ENCODE measurements around the gene DDX10.

Gene DDX10

GRCh38 chr11:108934696-108935095 lies 269.8 kb downstream of the DDX10 start:
- H3K4me3 ChIP-seq (ENCODE audit: low read depth, low read length): no peak overlapping the region
- no peak for DNase-seq (ENCODE audit: low read depth)
- TF ChIP-seq CTCF (IDR thresholded peaks at IDR 0.05; ENCODE audit: insufficient read depth, low read depth, low read length, missing control alignments): no peak

DNA sequence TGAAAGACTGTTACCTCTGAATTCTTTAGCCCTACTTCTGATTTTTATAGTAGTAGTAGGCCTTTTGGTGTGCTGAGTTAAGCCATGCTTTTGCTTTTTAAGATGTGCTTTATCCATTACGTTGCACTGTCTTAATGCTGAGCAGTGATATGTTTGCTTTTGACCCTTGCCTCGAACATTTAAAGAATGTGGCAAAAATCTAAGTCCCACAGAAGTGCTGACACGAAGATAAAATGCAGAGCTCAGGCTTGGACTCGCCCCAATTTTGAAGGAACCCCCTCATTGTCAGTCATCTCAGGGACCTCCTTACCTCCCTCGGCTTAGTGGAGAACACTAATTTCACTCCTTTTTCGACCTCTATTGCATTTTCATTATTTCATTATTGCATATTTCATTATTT lies 272.9 kb downstream of the DDX10 start:
- H3K4me3 ChIP-seq (ENCODE audit: low read depth, low read length): no peak overlapping the region
- no peak for DNase-seq (ENCODE audit: low read depth)
- no peak for TF ChIP-seq CTCF (IDR thresholded peaks at IDR 0.05; ENCODE audit: insufficient read depth, low read depth, low read length, missing control alignments)

GRCh38 chr11:108938604-108939003 lies 273.7 kb downstream of the DDX10 start:
- no peak for DNase-seq (ENCODE audit: low read depth)
- H3K4me3 ChIP-seq (ENCODE audit: low read depth, low read length): no peak overlapping the region
- TF ChIP-seq CTCF (IDR thresholded peaks at IDR 0.05; ENCODE audit: insufficient read depth, low read depth, low read length, missing control alignments): no peak

- DNase-seq (ENCODE audit: low read depth): no peak
Measured at GRCh38 chr11:108939135-108939534, 274.3 kb downstream of the DDX10 start.

GRCh38 chr11:108943853-108944252 lies 279.0 kb downstream of the DDX10 start:
- H3K4me3 ChIP-seq (ENCODE audit: low read depth, low read length): no peak overlapping the region
- no peak for TF ChIP-seq CTCF (IDR thresholded peaks at IDR 0.05; ENCODE audit: insufficient read depth, low read depth, low read length, missing control alignments)
- no peak for DNase-seq (ENCODE audit: low read depth)

More at GRCh38 chr11:108939135-108939534, 274.3 kb downstream of the DDX10 start:
- TF ChIP-seq CTCF (IDR thresholded peaks at IDR 0.05; ENCODE audit: insufficient read depth, low read depth, low read length, missing control alignments): no peak
- no peak overlapping the region for H3K4me3 ChIP-seq (ENCODE audit: low read depth, low read length)

DNA sequence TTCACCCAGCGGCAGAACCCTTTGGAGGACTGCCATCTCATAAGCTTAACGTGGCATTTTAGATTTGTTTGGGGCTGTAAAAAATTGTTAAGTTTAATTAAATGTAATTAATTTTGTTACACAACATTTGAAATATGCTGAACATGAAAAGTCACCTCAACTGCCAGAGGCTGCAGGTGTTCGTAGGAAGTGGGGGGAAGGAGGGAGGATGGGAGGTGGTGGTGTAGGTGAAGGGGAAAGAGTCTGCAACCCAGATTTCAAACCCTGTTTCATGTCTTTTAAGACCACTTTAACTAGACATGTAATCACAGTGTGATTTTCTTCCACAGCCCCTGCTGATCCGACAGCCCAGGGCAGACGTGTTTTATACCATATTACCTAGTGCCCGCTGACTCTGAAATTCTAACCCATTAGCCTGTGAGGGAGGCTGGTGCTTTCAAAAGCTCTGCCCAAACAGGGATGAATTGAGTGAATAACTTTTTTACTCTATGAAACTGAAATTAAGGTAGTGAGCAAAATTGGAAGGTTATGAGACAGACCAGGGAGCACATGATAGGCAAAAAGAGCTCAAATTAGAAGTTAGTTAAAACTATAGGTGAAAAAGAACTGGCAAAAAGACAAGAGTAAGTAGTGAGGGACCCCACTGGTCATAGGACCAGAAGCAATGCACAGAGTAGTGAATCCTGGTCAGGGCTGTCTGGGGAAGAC lies 279.8 kb downstream of the DDX10 start:
- H3K4me3 ChIP-seq (ENCODE audit: low read depth, low read length): no peak overlapping the region
- no peak for TF ChIP-seq CTCF (IDR thresholded peaks at IDR 0.05; ENCODE audit: insufficient read depth, low read depth, low read length, missing control alignments)
- DNase-seq (ENCODE audit: low read depth): no peak

GRCh38 chr11:108945341-108945740 lies 280.5 kb downstream of the DDX10 start:
- no peak for DNase-seq (ENCODE audit: low read depth)
- H3K4me3 ChIP-seq (ENCODE audit: low read depth, low read length): no peak overlapping the region
- no peak for TF ChIP-seq CTCF (IDR thresholded peaks at IDR 0.05; ENCODE audit: insufficient read depth, low read depth, low read length, missing control alignments)
